Upper lobe of right lung (tissue), 1 donor: Measurements from ENCODE around the gene INPP5A. TPM values are rescaled to one million over a fixed set of nuclear protein-coding genes. Genes with fewer than 3 reads are reported as not detected.

Experiments
- ATAC-seq: fragments of 200-7000 bp; cut with Tn5 transposase; one replicate; pipeline ENCODE4 v1.9.1; 2020; ENCODE audit warnings: mild to moderate bottlenecking, moderate library complexity
- DNase-seq: peaks from one replicate; pipeline ENCODE4 v3.0.0-alpha.2; 2020
- H3K27ac ChIP-seq: fragments of 200-600 bp; one replicate; pipeline ENCODE4 v1.8.0; 2022
- H3K27me3 ChIP-seq: fragments of 200-600 bp; one replicate; pipeline ENCODE4 v1.8.0; 2022; ENCODE audit warnings: mild to moderate bottlenecking
- H3K36me3 ChIP-seq: fragments of 200-600 bp; one replicate; pipeline ENCODE4 v1.8.0; 2022
- H3K4me1 ChIP-seq: fragments of 200-600 bp; one replicate; pipeline ENCODE4 v1.8.0; 2022
- H3K4me3 ChIP-seq: fragments of 200-600 bp; one replicate; pipeline ENCODE4 v1.8.0; 2022; ENCODE audit warnings: mild to moderate bottlenecking
- H3K9me3 ChIP-seq: fragments of 200-600 bp; one replicate; pipeline ENCODE4 v1.8.0; 2022
- CTCF ChIP-seq: fragments of 200-600 bp; IDR thresholded peaks from one replicate; pipeline ENCODE4 v1.8.0; 2022; ENCODE audit warnings: antibody characterized with exemption
- intact Hi-C: fragments of 100-400 bp; cut with DNase I; formaldehyde crosslinking; loops from one replicate; pipeline ENCODE4 v1.11.0; 2022
- total RNA-seq: library from RNA; stranded (reverse); fragmentation: NEBNext Ultra II Directional; extraction: Animal tissue kit (Norgen Biotek cat#: 25700); gene quantifications from one replicate; pipeline ENCODE4 v1.2.1, GENCODE V29; 2021
- donor health status: DM: no; HTN: yes; CAD: no; lungs with severe emphysema.

Gene INPP5A
- total RNA-seq, 1 donor from 2014 or later: 38.3 TPM

DNA sequence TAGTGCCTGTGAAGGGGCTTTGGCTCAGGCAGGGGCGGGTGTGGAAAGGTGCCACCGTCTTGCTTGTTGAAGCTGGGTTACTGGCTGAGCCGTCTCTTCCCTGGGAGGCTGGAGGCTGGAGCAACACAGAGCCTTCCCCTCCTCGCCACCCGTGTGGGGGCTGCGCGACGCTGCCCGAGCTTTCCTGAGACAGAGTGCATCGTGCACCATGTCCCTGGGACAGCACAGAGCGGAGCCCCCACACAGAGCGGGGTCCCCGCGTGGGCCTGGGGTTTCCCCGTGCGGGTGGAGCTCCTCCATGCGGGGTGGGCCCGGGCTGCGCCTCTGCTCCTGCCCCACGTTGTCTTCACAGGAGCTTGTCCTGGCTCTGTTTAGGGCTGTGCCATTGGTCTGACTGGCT, 69.9 kb downstream of the INPP5A start:
- Histone ChIP-seq H3K36me3 (no peaks in the 10 kb centered on the region), H3K9me3 (no peaks in the 10 kb centered on the region), H3K4me1 (peaks cover 16% of the 10 kb centered on the region), H3K27me3 (no peaks in the 10 kb centered on the region), H3K27ac (no peak overlapping the region), H3K4me3 (no peak overlapping the region)
- no peak for TF ChIP-seq CTCF
- intact Hi-C loops: no loop called here
- ATAC-seq (peak; percentile 4), DNase-seq (no peak)

DNA sequence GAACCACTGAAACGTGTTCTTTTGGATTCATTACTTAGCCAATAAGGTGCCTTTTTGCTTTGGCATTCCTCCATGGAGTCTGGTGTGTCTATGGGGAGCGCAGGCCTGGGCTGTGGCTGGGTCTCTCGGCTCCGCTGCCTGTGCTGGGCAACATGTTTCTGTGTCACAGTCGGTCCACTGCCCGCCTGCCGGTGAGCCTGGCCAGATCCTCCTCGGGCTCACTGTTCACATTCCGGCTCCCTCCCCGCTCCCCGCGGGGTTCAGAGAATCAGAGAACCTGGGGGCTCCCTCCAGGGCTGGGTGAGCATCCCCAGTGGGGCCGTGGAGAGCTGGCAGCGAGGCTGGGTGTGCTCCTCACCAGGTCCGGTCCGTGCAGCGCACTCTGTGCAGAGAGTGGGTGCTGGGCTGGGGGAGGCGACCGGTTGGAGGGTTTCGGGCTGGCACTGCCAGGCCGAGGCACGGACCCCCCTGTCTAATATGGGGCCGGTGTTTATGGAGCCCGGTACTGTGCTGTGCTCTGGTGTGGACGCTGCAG, 70.4 kb downstream of the INPP5A start:
- H3K4me1 ChIP-seq: peaks cover 17% of the 10 kb centered on the region
- peak; percentile 5 for ATAC-seq
- no peaks in the 10 kb centered on the region for H3K36me3 ChIP-seq
- TF ChIP-seq CTCF: no peak
- no peak overlapping the region for H3K4me3 ChIP-seq
- no peaks in the 10 kb centered on the region for H3K9me3 ChIP-seq
- DNase-seq: no peak
- H3K27ac ChIP-seq: no peak overlapping the region
- H3K27me3 ChIP-seq: no peaks in the 10 kb centered on the region
- intact Hi-C loops: no loop called here

- DNase-seq (peak; percentile 48), ATAC-seq (no peak)
- intact Hi-C loops: no loop called here
- Histone ChIP-seq H3K9me3 (no peaks in the 10 kb centered on the region), H3K4me3 (no peak overlapping the region), H3K27ac (no peak overlapping the region), H3K4me1 (peaks cover 17% of the 10 kb centered on the region), H3K36me3 (no peaks in the 10 kb centered on the region), H3K27me3 (no peaks in the 10 kb centered on the region)
- TF ChIP-seq CTCF: no peak
Measured at GRCh38 chr10:132608511-132609195, 71.1 kb downstream of the INPP5A start.

GRCh38 chr10:132609211-132609610, 71.6 kb downstream of the INPP5A start:
- peaks cover 17% of the 10 kb centered on the region for H3K4me1 ChIP-seq
- intact Hi-C loops: no loop called here
- ATAC-seq: no peak
- no peak overlapping the region for H3K27ac ChIP-seq
- no peaks in the 10 kb centered on the region for H3K27me3 ChIP-seq
- no peaks in the 10 kb centered on the region for H3K9me3 ChIP-seq
- no peak for DNase-seq
- H3K36me3 ChIP-seq: no peaks in the 10 kb centered on the region
- no peak overlapping the region for H3K4me3 ChIP-seq
- TF ChIP-seq CTCF: no peak

DNA sequence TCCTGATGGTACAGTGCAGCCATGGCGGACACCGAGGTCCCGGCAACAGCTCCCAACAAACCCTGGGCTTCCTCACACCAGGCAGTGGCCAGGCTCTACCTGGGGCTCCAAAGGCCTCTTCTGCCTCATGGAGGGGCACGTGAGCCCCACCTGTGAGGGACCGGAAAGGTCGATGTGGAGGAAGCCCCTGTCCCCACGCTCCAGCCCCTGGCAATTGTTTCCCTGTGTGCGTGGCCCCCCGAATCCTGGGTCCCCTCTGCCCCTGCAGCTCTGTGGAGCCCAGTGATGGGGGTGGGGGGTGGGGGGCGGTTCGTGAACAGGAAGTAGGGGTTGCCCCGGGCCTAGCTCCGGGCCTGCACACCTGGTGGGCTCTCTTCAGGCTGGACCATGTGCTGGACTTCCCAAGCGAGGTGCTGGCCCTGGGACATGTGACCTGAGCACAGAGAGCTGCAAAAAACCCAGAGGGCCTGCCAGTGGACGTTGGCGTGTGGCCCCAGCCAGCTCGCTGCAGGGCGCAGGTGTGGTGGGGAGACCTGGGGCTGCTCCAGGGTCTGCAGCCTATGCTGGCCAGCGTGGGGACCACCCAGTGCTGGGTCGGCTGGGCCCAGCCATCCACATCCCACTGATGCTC, 72.6 kb downstream of the INPP5A start:
- intact Hi-C loops: no loop called here
- H3K4me1 ChIP-seq: peaks cover 17% of the 10 kb centered on the region
- H3K9me3 ChIP-seq: no peaks in the 10 kb centered on the region
- H3K4me3 ChIP-seq: no peak overlapping the region
- no peak overlapping the region for H3K27ac ChIP-seq
- H3K27me3 ChIP-seq: no peaks in the 10 kb centered on the region
- no peaks in the 10 kb centered on the region for H3K36me3 ChIP-seq
- ATAC-seq (no peak), DNase-seq (peak; percentile 54)
- no peak for TF ChIP-seq CTCF
